Panc1 (cell line): ENCODE results near the gene GUK1. TPM values are rescaled to one million over a fixed set of nuclear protein-coding genes. Genes with fewer than 3 reads are reported as not detected.

ENCODE experiments used
- ATAC-seq: fragments of 200-7000 bp; cut with Tn5 transposase; 2 replicates; pipeline ENCODE4 v1.9.1; 2020; ENCODE audit warnings: mild to moderate bottlenecking, moderate library complexity
- BruUV-seq: library from RNA; stranded (reverse); fragments of 400-500 nt; replicated peaks from 2 replicates; lab custom pipeline; 2021; lab: Mats Ljungman, UMichigan
- CTCF ChIA-PET: fragments of 300-600 bp; sonication (Branson Sonifier 250); formaldehyde crosslinking; loops from one replicate; lab custom pipeline; 2022; ENCODE audit warnings: antibody characterized with exemption; lab: Charles Lee
- POLR2A ChIA-PET: fragments of 300-600 bp; sonication (Branson Sonifier 250); formaldehyde crosslinking; loops from one replicate; lab custom pipeline; 2022; ENCODE audit warnings: antibody characterized with exemption; lab: Charles Lee
- DNase-seq: peaks from one replicate; pipeline ENCODE4 v3.0.0-alpha.2; 2010; ENCODE audit warnings: low read depth, low spot score
- H3K27ac ChIP-seq: 2 replicates; pipeline ENCODE4 v1.5.1; 2011; ENCODE audit warnings: mild to moderate bottlenecking, low read length, inconsistent platforms
- H3K27me3 ChIP-seq: fragments of 200-500 bp; sonication (Bioruptor generic); 2 replicates; pipeline ENCODE4 v1.6.0; 2014; ENCODE audit warnings: low read length, inconsistent platforms; ENCODE audit not compliant: control insufficient read depth, insufficient read depth
- H3K36me3 ChIP-seq: fragments of 200-500 bp; sonication (Bioruptor generic); 2 replicates; pipeline ENCODE4 v1.5.1; 2014; ENCODE audit warnings: inconsistent platforms, mild to moderate bottlenecking, low read length, moderate library complexity; ENCODE audit not compliant: control insufficient read depth, insufficient read depth
- H3K4me1 ChIP-seq: 2 replicates; pipeline ENCODE4 v1.5.1; 2011; ENCODE audit warnings: inconsistent platforms, mild to moderate bottlenecking, low read length, moderate library complexity; ENCODE audit not compliant: control insufficient read depth, insufficient read depth
- H3K4me3 ChIP-seq, 2 experiments: 2 replicates each; pipeline ENCODE4 v1.5.1; 2011 to 2012; ENCODE audit warnings: low read depth in 2 of 2, low read length in 2 of 2, mild to moderate bottlenecking in 2 of 2, inconsistent platforms in 1 of 2, moderate library complexity in 1 of 2
- H3K9me3 ChIP-seq: fragments of 200-500 bp; sonication (Bioruptor generic); 2 replicates; pipeline ENCODE4 v1.5.1; 2014; ENCODE audit warnings: low read depth, mild to moderate bottlenecking, inconsistent platforms, low read length, moderate library complexity; ENCODE audit not compliant: control insufficient read depth, insufficient read depth
- POLR2AphosphoS5 ChIP-seq: IDR thresholded peaks from 2 replicates; pipeline ENCODE4 v1.6.1; 2012; ENCODE audit warnings: mild to moderate bottlenecking, low read depth, low read length, moderate library complexity
- SIN3A ChIP-seq: IDR thresholded peaks from 2 replicates; pipeline ENCODE4 v1.6.1; 2012; ENCODE audit warnings: low read depth, mild to moderate bottlenecking, low read length, moderate library complexity, borderline replicate concordance; ENCODE audit not compliant: insufficient read depth
- TCF7L2 ChIP-seq: IDR thresholded peaks from 2 replicates; pipeline ENCODE4 v1.6.1; 2011; ENCODE audit warnings: mild to moderate bottlenecking, low read depth, low read length, inconsistent platforms
- in situ Hi-C: cut with HindIII; loops from 2 replicates; pipeline ENCODE4 v1.10.0; 2016; ENCODE audit warnings: low sequenced_read_pairs, low pct_unique_long_range_greater_than_20kb
- intact Hi-C: fragments of 100-400 bp; cut with micrococcal nuclease; formaldehyde crosslinking; loops from one replicate; pipeline ENCODE4 v1.10.0; 2022; ENCODE audit not compliant: unreplicated experiment
- total RNA-seq: library from RNA; stranded (reverse); gene quantifications from one replicate; pipeline ENCODE4 v1.2.1, GENCODE V29; 2021; ENCODE audit not compliant: unreplicated experiment
- TF ChIP-seq, protein P1 (sequence below): fragments of 450-650 bp; IDR thresholded peaks from 2 replicates; pipeline ENCODE4 v1.5.1; 2017; ENCODE audit warnings: mild to moderate bottlenecking
- TF ChIP-seq, protein P2 (sequence below), 2 experiments: IDR thresholded peaks; 2 replicates each; pipeline ENCODE4 v1.6.1; 2011 to 2012; ENCODE audit warnings: low read depth in 2 of 2, control low read depth in 1 of 2, low read length in 1 of 2, mild to moderate bottlenecking in 1 of 2, moderate library complexity in 1 of 2; ENCODE audit not compliant: insufficient read depth in 1 of 2

The GUK1 gene
- total RNA-seq, 1 experiment from 2014 or later = 188 TPM

DNA sequence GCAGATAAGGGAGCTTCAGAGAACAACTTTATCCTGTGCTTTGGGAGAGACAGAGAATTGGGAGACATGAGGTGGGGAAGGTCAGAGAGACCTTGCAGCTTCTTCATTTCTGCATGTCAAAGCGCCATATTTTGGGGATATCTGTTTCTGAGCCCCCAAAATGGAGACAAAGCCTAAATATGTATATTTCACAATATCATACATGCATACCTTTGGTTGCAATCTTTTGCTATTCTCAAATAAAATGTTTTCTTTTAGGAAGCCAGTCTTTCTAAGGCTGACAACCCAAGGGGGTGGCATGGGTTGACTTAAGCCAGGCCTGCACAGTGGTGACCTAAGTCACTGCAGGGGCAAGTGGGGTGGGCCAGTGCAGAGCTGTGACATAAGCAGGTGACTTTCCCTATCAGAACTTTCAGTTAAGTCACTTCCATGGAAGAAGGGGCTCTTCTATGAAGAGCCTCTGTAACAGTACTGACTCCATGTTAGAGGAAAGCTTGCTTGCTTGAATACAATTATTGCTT lies 17.1 kb upstream of the GUK1 start:
- CTCF ChIA-PET = no interaction called here
- ATAC-seq (no peak), DNase-seq (no peak)
- Histone ChIP-seq H3K4me1 (no peaks in the 10 kb centered on the region), H3K27me3 (no peaks in the 10 kb centered on the region; the same call in 1 of the 2 replicates), H3K36me3 (no peaks in the 10 kb centered on the region; the same call in 1 of the 2 replicates), H3K9me3 (peaks cover 6% of the 10 kb centered on the region; the same call in 1 of the 2 replicates), H3K4me3 (no peak overlapping the region), H3K27ac (no peak overlapping the region)
- TF ChIP-seq, protein P1, sequence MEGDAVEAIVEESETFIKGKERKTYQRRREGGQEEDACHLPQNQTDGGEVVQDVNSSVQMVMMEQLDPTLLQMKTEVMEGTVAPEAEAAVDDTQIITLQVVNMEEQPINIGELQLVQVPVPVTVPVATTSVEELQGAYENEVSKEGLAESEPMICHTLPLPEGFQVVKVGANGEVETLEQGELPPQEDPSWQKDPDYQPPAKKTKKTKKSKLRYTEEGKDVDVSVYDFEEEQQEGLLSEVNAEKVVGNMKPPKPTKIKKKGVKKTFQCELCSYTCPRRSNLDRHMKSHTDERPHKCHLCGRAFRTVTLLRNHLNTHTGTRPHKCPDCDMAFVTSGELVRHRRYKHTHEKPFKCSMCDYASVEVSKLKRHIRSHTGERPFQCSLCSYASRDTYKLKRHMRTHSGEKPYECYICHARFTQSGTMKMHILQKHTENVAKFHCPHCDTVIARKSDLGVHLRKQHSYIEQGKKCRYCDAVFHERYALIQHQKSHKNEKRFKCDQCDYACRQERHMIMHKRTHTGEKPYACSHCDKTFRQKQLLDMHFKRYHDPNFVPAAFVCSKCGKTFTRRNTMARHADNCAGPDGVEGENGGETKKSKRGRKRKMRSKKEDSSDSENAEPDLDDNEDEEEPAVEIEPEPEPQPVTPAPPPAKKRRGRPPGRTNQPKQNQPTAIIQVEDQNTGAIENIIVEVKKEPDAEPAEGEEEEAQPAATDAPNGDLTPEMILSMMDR = no peak
- TF ChIP-seq, protein P2, sequence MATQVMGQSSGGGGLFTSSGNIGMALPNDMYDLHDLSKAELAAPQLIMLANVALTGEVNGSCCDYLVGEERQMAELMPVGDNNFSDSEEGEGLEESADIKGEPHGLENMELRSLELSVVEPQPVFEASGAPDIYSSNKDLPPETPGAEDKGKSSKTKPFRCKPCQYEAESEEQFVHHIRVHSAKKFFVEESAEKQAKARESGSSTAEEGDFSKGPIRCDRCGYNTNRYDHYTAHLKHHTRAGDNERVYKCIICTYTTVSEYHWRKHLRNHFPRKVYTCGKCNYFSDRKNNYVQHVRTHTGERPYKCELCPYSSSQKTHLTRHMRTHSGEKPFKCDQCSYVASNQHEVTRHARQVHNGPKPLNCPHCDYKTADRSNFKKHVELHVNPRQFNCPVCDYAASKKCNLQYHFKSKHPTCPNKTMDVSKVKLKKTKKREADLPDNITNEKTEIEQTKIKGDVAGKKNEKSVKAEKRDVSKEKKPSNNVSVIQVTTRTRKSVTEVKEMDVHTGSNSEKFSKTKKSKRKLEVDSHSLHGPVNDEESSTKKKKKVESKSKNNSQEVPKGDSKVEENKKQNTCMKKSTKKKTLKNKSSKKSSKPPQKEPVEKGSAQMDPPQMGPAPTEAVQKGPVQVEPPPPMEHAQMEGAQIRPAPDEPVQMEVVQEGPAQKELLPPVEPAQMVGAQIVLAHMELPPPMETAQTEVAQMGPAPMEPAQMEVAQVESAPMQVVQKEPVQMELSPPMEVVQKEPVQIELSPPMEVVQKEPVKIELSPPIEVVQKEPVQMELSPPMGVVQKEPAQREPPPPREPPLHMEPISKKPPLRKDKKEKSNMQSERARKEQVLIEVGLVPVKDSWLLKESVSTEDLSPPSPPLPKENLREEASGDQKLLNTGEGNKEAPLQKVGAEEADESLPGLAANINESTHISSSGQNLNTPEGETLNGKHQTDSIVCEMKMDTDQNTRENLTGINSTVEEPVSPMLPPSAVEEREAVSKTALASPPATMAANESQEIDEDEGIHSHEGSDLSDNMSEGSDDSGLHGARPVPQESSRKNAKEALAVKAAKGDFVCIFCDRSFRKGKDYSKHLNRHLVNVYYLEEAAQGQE (IDR thresholded peaks at IDR 0.05; ENCODE audit: insufficient read depth in 1 of 2, low read depth in 2 of 2, low read length in 1 of 2) = no peak
- TF ChIP-seq SIN3A (no peak), TCF7L2 (no peak), POLR2AphosphoS5 (no peak)
- intact Hi-C loops = no loop called here
- no TSS peak for BruUV-seq
- POLR2A ChIA-PET = no interaction called here
- in situ Hi-C loops = no loop called here

DNA sequence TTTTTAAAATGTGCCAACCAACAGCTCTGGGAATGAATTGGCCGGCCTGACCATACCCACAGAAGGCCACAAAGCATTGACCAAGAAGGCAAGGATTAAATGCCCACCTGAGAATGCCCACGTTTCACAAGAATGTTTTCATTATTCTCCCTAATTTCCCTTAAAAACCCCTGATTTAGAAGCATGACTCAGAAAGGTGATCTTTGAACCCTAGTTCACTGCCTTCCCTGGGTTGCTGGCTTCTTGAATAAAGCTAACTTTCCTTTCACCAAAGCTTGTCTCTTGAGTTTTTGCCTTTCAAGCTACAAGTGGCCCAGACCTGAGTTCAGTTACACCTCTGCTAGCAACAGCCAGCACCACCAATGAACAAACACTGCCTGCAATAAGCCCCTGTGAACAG lies 16.6 kb upstream of the GUK1 start:
- Histone ChIP-seq H3K36me3 (no peaks in the 10 kb centered on the region), H3K27me3 (no peaks in the 10 kb centered on the region; the same call in 1 of the 2 replicates), H3K27ac (no peak overlapping the region), H3K9me3 (peaks cover 1% of the 10 kb centered on the region; the same call in 1 of the 2 replicates), H3K4me3 (no peak overlapping the region), H3K4me1 (no peaks in the 10 kb centered on the region)
- POLR2A ChIA-PET = interaction anchor here (0.6 kb wide), 1 partner anchor 143 kb away, joined by 3 read pairs; no protein-coding TSS in a partner anchor
- no peak for TF ChIP-seq TCF7L2
- no peak for TF ChIP-seq POLR2AphosphoS5
- TF ChIP-seq, protein P2 (IDR thresholded peaks at IDR 0.05; ENCODE audit: insufficient read depth in 1 of 2, low read depth in 2 of 2, low read length in 1 of 2) = no peak
- no peak for TF ChIP-seq SIN3A
- TF ChIP-seq, protein P1 = no peak
- in situ Hi-C loops (no loop called here), intact Hi-C loops (no loop called here)
- CTCF ChIA-PET = no interaction called here
- DNase-seq (no peak), ATAC-seq (no peak)
- no TSS peak for BruUV-seq
